GM04504 (cell line): ENCODE results near the gene THAP12.

Experiments used
- DNase-seq: peaks from one replicate; pipeline ENCODE4 v3.0.0-alpha.2; 2012; ENCODE audit warnings: low read depth

THAP12 gene

DNA sequence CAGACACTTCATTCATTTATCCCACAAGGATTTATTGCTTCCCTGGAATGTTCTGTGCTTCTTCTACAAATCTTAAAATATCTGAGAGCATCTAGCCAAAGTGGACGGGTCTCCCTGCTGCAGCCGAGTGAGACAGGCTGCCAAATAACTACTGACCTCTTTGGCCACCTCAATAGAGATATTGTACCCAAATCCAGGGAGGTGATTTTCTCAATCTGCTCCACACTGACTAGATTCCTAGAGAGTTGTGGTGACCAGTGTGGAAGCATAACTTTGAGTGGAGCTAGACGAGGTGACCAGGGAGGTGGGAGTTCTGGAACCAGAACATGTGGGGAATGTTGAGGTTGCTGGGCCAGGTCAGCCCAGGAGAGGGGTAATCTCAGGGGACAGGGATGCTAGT lies 77.5 kb downstream of the THAP12 start:
- no peak for DNase-seq

DNA sequence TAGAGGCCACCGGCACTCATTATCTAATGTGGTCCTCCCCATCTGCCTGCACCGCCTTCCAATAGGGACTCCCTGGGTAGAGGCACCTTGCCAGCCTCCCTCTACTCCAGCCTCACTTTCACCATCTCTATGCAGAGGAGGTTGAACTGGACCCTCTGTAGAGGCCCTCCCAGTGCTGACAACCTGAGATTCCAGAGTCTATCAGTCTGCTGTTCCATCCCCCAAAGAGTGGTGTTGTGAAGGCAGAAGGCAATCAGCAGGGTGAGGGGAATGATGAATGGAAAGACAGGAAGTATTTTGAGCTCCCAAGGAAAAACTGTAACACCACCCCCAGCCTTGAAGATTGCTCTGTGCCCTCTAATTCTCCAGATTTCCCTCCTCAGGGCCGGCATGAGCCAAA lies 77.9 kb downstream of the THAP12 start:
- no peak for DNase-seq
